CD4-positive, alpha-beta T cell (primary cell): Measurements from ENCODE around the gene SH3GLB1. TPM values are rescaled to one million over a fixed set of nuclear protein-coding genes. Genes with fewer than 3 reads are reported as not detected.

Experiments
- ATAC-seq: fragments of 200-7000 bp; cut with Tn5 transposase; one replicate; pipeline ENCODE4 v1.10.0; 2022; ENCODE audit warnings: mild to moderate bottlenecking; ENCODE audit not compliant: poor library complexity
- CTCF ChIA-PET: fragments of 350-600 bp; sonication (Branson Sonifier 250); formaldehyde crosslinking; loops from one replicate; lab custom pipeline; 2021; ENCODE audit warnings: antibody characterized with exemption, inconsistent platforms; lab: Charles Lee
- POLR2A ChIA-PET: fragments of 350-600 bp; sonication (Branson Sonifier 250); formaldehyde crosslinking; loops from one replicate; lab custom pipeline; 2021; ENCODE audit warnings: antibody characterized with exemption, inconsistent platforms; lab: Charles Lee
- DNase-seq, 14 experiments: peaks; one replicate each; pipeline ENCODE4 v3.0.0-alpha.2; 2013 to 2020; ENCODE audit warnings: mixed read lengths in 2 of 14
- H3K27ac ChIP-seq, 2 donors: one replicate each; pipeline versions ENCODE4 v1.5.1 to v1.7.0; 2013; ENCODE audit warnings: low read length in 2 of 2, low read depth in 1 of 2, mild to moderate bottlenecking in 1 of 2
- H3K27me3 ChIP-seq, 2 experiments: 1 replicate in 1 of 2; 2 replicates in 1 of 2; pipeline versions ENCODE4 v1.6.1 to v1.7.0; 2013; ENCODE audit warnings: low read length in 2 of 2, control low read depth in 1 of 2, mild to moderate bottlenecking in 1 of 2, moderate library complexity in 1 of 2; ENCODE audit not compliant: insufficient read depth in 2 of 2, control insufficient read depth in 1 of 2
- H3K36me3 ChIP-seq: one replicate; pipeline ENCODE4 v1.6.1; 2013; ENCODE audit warnings: low read length, control low read depth; ENCODE audit not compliant: insufficient read depth
- H3K4me1 ChIP-seq: one replicate; pipeline ENCODE4 v1.6.1; 2013; ENCODE audit warnings: low read length, control low read depth; ENCODE audit not compliant: insufficient read depth
- H3K4me3 ChIP-seq: one replicate; pipeline ENCODE4 v1.5.1; 2013; ENCODE audit warnings: mild to moderate bottlenecking, low read length, moderate library complexity
- H3K9me3 ChIP-seq, 2 experiments: 1 replicate in 1 of 2; 2 replicates in 1 of 2; pipeline versions ENCODE4 v1.6.1 to v1.7.0; 2013; ENCODE audit warnings: low read length in 2 of 2, mild to moderate bottlenecking in 2 of 2, control low read depth in 1 of 2, moderate library complexity in 1 of 2; ENCODE audit not compliant: control insufficient read depth in 1 of 2, insufficient read depth in 1 of 2
- H3K27ac Mint-ChIP-seq: one replicate; pipeline ENCODE4 v1.8.0; 2020; ENCODE audit warnings: mixed read lengths
- H3K27me3 Mint-ChIP-seq: one replicate; pipeline ENCODE4 v1.8.0; 2021; ENCODE audit warnings: mixed read lengths
- H3K36me3 Mint-ChIP-seq: one replicate; pipeline ENCODE4 v1.8.0; 2021; ENCODE audit warnings: low read depth, mixed read lengths
- H3K4me1 Mint-ChIP-seq: one replicate; pipeline ENCODE4 v1.8.0; 2021; ENCODE audit warnings: low read depth, mixed read lengths
- H3K4me3 Mint-ChIP-seq: one replicate; pipeline ENCODE4 v1.8.0; 2020; ENCODE audit warnings: mild to moderate bottlenecking, mixed read lengths
- H3K9me3 Mint-ChIP-seq: one replicate; pipeline ENCODE4 v1.8.0; 2020; ENCODE audit warnings: mixed read lengths
- intact Hi-C, 2 experiments: fragments of 100-400 bp; cut with DNase I in 1 of 2; cut with micrococcal nuclease in 1 of 2; formaldehyde crosslinking; loops; one replicate each; pipeline versions ENCODE4 v1.15.1 to v1.9.0; 2023 to 2025; cut with DNase I, micrococcal nuclease
- total RNA-seq, 174 experiments: library from RNA in 2 of 174; stranded (reverse) in 2 of 174; gene quantifications; one replicate each; pipeline ENCODE4 v1.2.3 and lab custom pipeline; 2021 to 2026
- TF ChIP-seq, protein P1 (sequence below): fragments of 200-600 bp; IDR thresholded peaks from one replicate; pipeline ENCODE4 v1.8.0; 2022; ENCODE audit warnings: antibody characterized with exemption, mild to moderate bottlenecking

SH3GLB1 gene
- total RNA-seq, 2 experiments from 2014 or later = 50.6 to 52.3 TPM

- H3K36me3 Mint-ChIP-seq = no peaks in the 10 kb centered on the region
- H3K4me3 Mint-ChIP-seq = no peak overlapping the region
- no peaks in the 10 kb centered on the region for H3K4me1 Mint-ChIP-seq
- H3K4me1 ChIP-seq = no peaks in the 10 kb centered on the region
- no peak overlapping the region for H3K27ac ChIP-seq
- ATAC-seq (no peak), DNase-seq (no peak)
- H3K27me3 Mint-ChIP-seq = peaks cover 21% of the 10 kb centered on the region
- POLR2A ChIA-PET = no interaction called here
- H3K27ac Mint-ChIP-seq = no peak overlapping the region
- no peaks in the 10 kb centered on the region for H3K36me3 ChIP-seq
- H3K9me3 ChIP-seq = no peaks in the 10 kb centered on the region
- intact Hi-C loops = no loop called here
- H3K27me3 ChIP-seq = peaks cover 0 to 3% of the 10 kb centered on the region in 2 experiments
- TF ChIP-seq, protein P1, sequence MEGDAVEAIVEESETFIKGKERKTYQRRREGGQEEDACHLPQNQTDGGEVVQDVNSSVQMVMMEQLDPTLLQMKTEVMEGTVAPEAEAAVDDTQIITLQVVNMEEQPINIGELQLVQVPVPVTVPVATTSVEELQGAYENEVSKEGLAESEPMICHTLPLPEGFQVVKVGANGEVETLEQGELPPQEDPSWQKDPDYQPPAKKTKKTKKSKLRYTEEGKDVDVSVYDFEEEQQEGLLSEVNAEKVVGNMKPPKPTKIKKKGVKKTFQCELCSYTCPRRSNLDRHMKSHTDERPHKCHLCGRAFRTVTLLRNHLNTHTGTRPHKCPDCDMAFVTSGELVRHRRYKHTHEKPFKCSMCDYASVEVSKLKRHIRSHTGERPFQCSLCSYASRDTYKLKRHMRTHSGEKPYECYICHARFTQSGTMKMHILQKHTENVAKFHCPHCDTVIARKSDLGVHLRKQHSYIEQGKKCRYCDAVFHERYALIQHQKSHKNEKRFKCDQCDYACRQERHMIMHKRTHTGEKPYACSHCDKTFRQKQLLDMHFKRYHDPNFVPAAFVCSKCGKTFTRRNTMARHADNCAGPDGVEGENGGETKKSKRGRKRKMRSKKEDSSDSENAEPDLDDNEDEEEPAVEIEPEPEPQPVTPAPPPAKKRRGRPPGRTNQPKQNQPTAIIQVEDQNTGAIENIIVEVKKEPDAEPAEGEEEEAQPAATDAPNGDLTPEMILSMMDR = no peak
- peaks cover 5% of the 10 kb centered on the region for H3K9me3 Mint-ChIP-seq
- CTCF ChIA-PET = no interaction called here
- H3K4me3 ChIP-seq = no peak overlapping the region
Measured at GRCh38 chr1:86756062-86756406, 51.7 kb downstream of the SH3GLB1 start.

- no peak overlapping the region for H3K27ac Mint-ChIP-seq
- H3K27me3 Mint-ChIP-seq = peaks cover 27% of the 10 kb centered on the region
- peaks cover 0 to 3% of the 10 kb centered on the region in 2 experiments for H3K27me3 ChIP-seq
- no peaks in the 10 kb centered on the region for H3K4me1 Mint-ChIP-seq
- no peaks in the 10 kb centered on the region for H3K9me3 ChIP-seq
- ChIA-PET POLR2A (no interaction called here), CTCF (no interaction called here)
- H3K4me3 Mint-ChIP-seq = no peak overlapping the region
- TF ChIP-seq, protein P1 = no peak
- no peak for ATAC-seq
- H3K36me3 Mint-ChIP-seq = no peaks in the 10 kb centered on the region
- peaks cover 5% of the 10 kb centered on the region for H3K9me3 Mint-ChIP-seq
- no peaks in the 10 kb centered on the region for H3K4me1 ChIP-seq
- no peak for DNase-seq
- intact Hi-C loops = no loop called here
- no peak overlapping the region for H3K4me3 ChIP-seq
- H3K36me3 ChIP-seq = no peaks in the 10 kb centered on the region
- no peak overlapping the region for H3K27ac ChIP-seq
Measured at GRCh38 chr1:86757272-86757984, 53.1 kb downstream of the SH3GLB1 start.

GRCh38 chr1:86758570-86758969, 54.2 kb downstream of the SH3GLB1 start:
- no peak overlapping the region for H3K27ac Mint-ChIP-seq
- H3K27ac ChIP-seq = no peak overlapping the region
- H3K4me3 Mint-ChIP-seq = no peak overlapping the region
- intact Hi-C loops = no loop called here
- no peaks in the 10 kb centered on the region for H3K36me3 ChIP-seq
- peaks cover 0 to 3% of the 10 kb centered on the region in 2 experiments for H3K27me3 ChIP-seq
- peaks cover 5% of the 10 kb centered on the region for H3K9me3 Mint-ChIP-seq
- H3K4me1 ChIP-seq = no peaks in the 10 kb centered on the region
- TF ChIP-seq, protein P1 = no peak
- peaks cover 29% of the 10 kb centered on the region for H3K27me3 Mint-ChIP-seq
- no peaks in the 10 kb centered on the region for H3K4me1 Mint-ChIP-seq
- ChIA-PET CTCF (no interaction called here), POLR2A (no interaction called here)
- no peak for ATAC-seq
- no peak for DNase-seq
- no peaks in the 10 kb centered on the region for H3K9me3 ChIP-seq
- H3K36me3 Mint-ChIP-seq = no peaks in the 10 kb centered on the region
- no peak overlapping the region for H3K4me3 ChIP-seq
